ENCODE measurements around the gene ZNF846.

GRCh38 chr19:9752701-9753443 lies 15.7 kb downstream of the ZNF846 start:
- no peak for TF ChIP-seq CTCF (IDR thresholded peaks at IDR 0.05; ENCODE audit: borderline replicate concordance, extremely low read depth, low read length, poor library complexity, severe bottlenecking)
- no peak for TF ChIP-seq EZH2 (IDR thresholded peaks at IDR 0.05; ENCODE audit: borderline replicate concordance, low read depth, low read length, severe bottlenecking)

Data from DND-41 (cell line).